ENCODE measurements around the gene TNFSF15. TPM values are rescaled to one million over a fixed set of nuclear protein-coding genes. Genes with fewer than 3 reads are reported as not detected.
A peak's percentile ranks its signal among the peaks of the same experiment; 100 is the strongest.

The TNFSF15 gene
- total and polyA plus RNA-seq, 4 experiments from 2014 or later: 0.06 to 0.11 TPM; not detected in 2

GRCh38 chr9:114850871-114851270 is 45.0 kb upstream of the TNFSF15 start:
- ChIA-PET POLR2A (ENCODE audit: partially characterized antibody) (no interaction called here), CTCF (ENCODE audit: partially characterized antibody) (no interaction called here)
- Mint-ChIP-seq H3K27me3 (no peaks in the 10 kb centered on the region), H3K9me3 (peaks cover 0 to 3% (median 0%) of the 10 kb centered on the region in 8 donors), H3K36me3 (no peaks in the 10 kb centered on the region), H3K4me3 (no peak overlapping the region), H3K27ac (no peak overlapping the region), H3K4me1 (peaks cover 0 to 15% (median 10%) of the 10 kb centered on the region in 4 donors)
- H3K4me1 ChIP-seq (ENCODE audit: insufficient read depth, low read length): peaks cover 4% of the 10 kb centered on the region
- H3K4me3 ChIP-seq (ENCODE audit: low read length in 2 of 2): no peak overlapping the region
- DNase-seq: no peak
- H3K27me3 ChIP-seq (ENCODE audit: insufficient read depth, low read length): no peaks in the 10 kb centered on the region
- intact Hi-C loops (cut with micrococcal nuclease): no loop called here
- H3K27ac ChIP-seq (ENCODE audit: low read depth, low read length): no peak overlapping the region
- H3K36me3 ChIP-seq (ENCODE audit: insufficient read depth, low read length): no peaks in the 10 kb centered on the region
- no peaks in the 10 kb centered on the region for H3K9me3 ChIP-seq (ENCODE audit: control insufficient read depth in 1 of 2, low read length in 2 of 2)

- intact Hi-C loops (cut with micrococcal nuclease): no loop called here
- CTCF ChIA-PET (ENCODE audit: partially characterized antibody): no interaction called here
- no peaks in the 10 kb centered on the region for H3K36me3 ChIP-seq (ENCODE audit: insufficient read depth, low read length)
These were observed 43.6 kb upstream of the TNFSF15 start for GRCh38 chr9:114849450-114849849.

GRCh38 chr9:114847492-114848417 is 41.9 kb upstream of the TNFSF15 start:
- no peak for DNase-seq
- Histone ChIP-seq H3K4me1 (ENCODE audit: insufficient read depth, low read length) (peaks cover 13% of the 10 kb centered on the region), H3K4me3 (ENCODE audit: low read length in 2 of 2) (no peak overlapping the region), H3K27ac (ENCODE audit: low read depth, low read length) (no peak overlapping the region), H3K9me3 (ENCODE audit: control insufficient read depth in 1 of 2, low read length in 2 of 2) (no peaks in the 10 kb centered on the region), H3K36me3 (ENCODE audit: insufficient read depth, low read length) (no peaks in the 10 kb centered on the region), H3K27me3 (ENCODE audit: insufficient read depth, low read length) (no peaks in the 10 kb centered on the region)
- Mint-ChIP-seq H3K4me1 (peaks cover 0 to 20% (median 9%) of the 10 kb centered on the region in 4 donors), H3K27me3 (no peaks in the 10 kb centered on the region), H3K9me3 (peaks cover 0 to 3% (median 0%) of the 10 kb centered on the region in 8 donors), H3K36me3 (no peaks in the 10 kb centered on the region), H3K27ac (no peak overlapping the region), H3K4me3 (no peak overlapping the region)
- ChIA-PET POLR2A (ENCODE audit: partially characterized antibody) (interaction anchor here (1.1 kb wide), 1 partner anchor 83 kb away, joined by 4 read pairs; the partner anchor contains the start of gene TNFSF8), CTCF (ENCODE audit: partially characterized antibody) (interaction anchor here (0.5 to 1.0 kb wide), 2 partner anchors 14 to 253 kb away, joined by 3 to 4 read pairs; no protein-coding TSS in a partner anchor)
- intact Hi-C loops (cut with micrococcal nuclease): no loop called here

More at GRCh38 chr9:114849450-114849849, 43.6 kb upstream of the TNFSF15 start:
- Mint-ChIP-seq H3K4me1 (peaks cover 0 to 15% (median 10%) of the 10 kb centered on the region in 4 donors), H3K36me3 (no peaks in the 10 kb centered on the region), H3K27me3 (no peaks in the 10 kb centered on the region), H3K4me3 (no peak overlapping the region), H3K9me3 (peaks cover 0 to 3% (median 0%) of the 10 kb centered on the region in 8 donors), H3K27ac (peak overlapping the region in 1 of 7 donors; percentile 51)
- POLR2A ChIA-PET (ENCODE audit: partially characterized antibody): interaction anchor here (0.6 kb wide), 1 partner anchor 410 kb away, joined by 3 read pairs; no protein-coding TSS in a partner anchor
- DNase-seq: no peak
- Histone ChIP-seq H3K27ac (ENCODE audit: low read depth, low read length) (no peak overlapping the region), H3K4me1 (ENCODE audit: insufficient read depth, low read length) (peaks cover 12% of the 10 kb centered on the region), H3K4me3 (ENCODE audit: low read length in 2 of 2) (no peak overlapping the region), H3K27me3 (ENCODE audit: insufficient read depth, low read length) (no peaks in the 10 kb centered on the region), H3K9me3 (ENCODE audit: control insufficient read depth in 1 of 2, low read length in 2 of 2) (no peaks in the 10 kb centered on the region)

GRCh38 chr9:114845373-114845772 is 39.5 kb upstream of the TNFSF15 start:
- intact Hi-C loops (cut with micrococcal nuclease): no loop called here
- no peaks in the 10 kb centered on the region for H3K9me3 Mint-ChIP-seq
- Histone ChIP-seq H3K4me1 (ENCODE audit: insufficient read depth, low read length) (peaks cover 13% of the 10 kb centered on the region), H3K27me3 (ENCODE audit: insufficient read depth, low read length) (no peaks in the 10 kb centered on the region), H3K27ac (ENCODE audit: low read depth, low read length) (no peak overlapping the region), H3K4me3 (ENCODE audit: low read length in 2 of 2) (no peak overlapping the region), H3K36me3 (ENCODE audit: insufficient read depth, low read length) (no peaks in the 10 kb centered on the region), H3K9me3 (ENCODE audit: control insufficient read depth in 1 of 2, low read length in 2 of 2) (no peaks in the 10 kb centered on the region)
- H3K36me3 Mint-ChIP-seq: no peaks in the 10 kb centered on the region
- no peak overlapping the region for H3K27ac Mint-ChIP-seq
- H3K4me1 Mint-ChIP-seq: peaks cover 0 to 10% (median 2%) of the 10 kb centered on the region in 4 donors
- ChIA-PET CTCF (ENCODE audit: partially characterized antibody) (no interaction called here), POLR2A (ENCODE audit: partially characterized antibody) (no interaction called here)
- no peak for DNase-seq
- no peak overlapping the region for H3K4me3 Mint-ChIP-seq
- peaks cover 0 to 1% of the 10 kb centered on the region in 2 donors for H3K27me3 Mint-ChIP-seq

GRCh38 chr9:114844766-114845165 is 38.9 kb upstream of the TNFSF15 start:
- no peaks in the 10 kb centered on the region for H3K9me3 ChIP-seq (ENCODE audit: control insufficient read depth in 1 of 2, low read length in 2 of 2)
- no peaks in the 10 kb centered on the region for H3K9me3 Mint-ChIP-seq
- H3K4me3 Mint-ChIP-seq: no peak overlapping the region
- DNase-seq: peak in 4 of 5 donors; percentile 0 to 24 (median 6)
- H3K36me3 ChIP-seq (ENCODE audit: insufficient read depth, low read length): no peaks in the 10 kb centered on the region
- peaks cover 0 to 10% (median 2%) of the 10 kb centered on the region in 4 donors for H3K4me1 Mint-ChIP-seq
- no peak overlapping the region for H3K27ac ChIP-seq (ENCODE audit: low read depth, low read length)
- intact Hi-C loops (cut with micrococcal nuclease): no loop called here
- POLR2A ChIA-PET (ENCODE audit: partially characterized antibody): no interaction called here
- H3K4me3 ChIP-seq (ENCODE audit: low read length in 2 of 2): no peak overlapping the region
- H3K36me3 Mint-ChIP-seq: no peaks in the 10 kb centered on the region
- peaks cover 13% of the 10 kb centered on the region for H3K4me1 ChIP-seq (ENCODE audit: insufficient read depth, low read length)
- H3K27me3 ChIP-seq (ENCODE audit: insufficient read depth, low read length): no peaks in the 10 kb centered on the region
- CTCF ChIA-PET (ENCODE audit: partially characterized antibody): no interaction called here
- H3K27ac Mint-ChIP-seq: no peak overlapping the region
- H3K27me3 Mint-ChIP-seq: peaks cover 0 to 1% of the 10 kb centered on the region in 2 donors

- Histone ChIP-seq H3K4me3 (ENCODE audit: low read length in 2 of 2) (no peak overlapping the region), H3K36me3 (ENCODE audit: insufficient read depth, low read length) (no peaks in the 10 kb centered on the region), H3K4me1 (ENCODE audit: insufficient read depth, low read length) (no peaks in the 10 kb centered on the region), H3K27me3 (ENCODE audit: insufficient read depth, low read length) (no peaks in the 10 kb centered on the region), H3K27ac (ENCODE audit: low read depth, low read length) (no peak overlapping the region), H3K9me3 (ENCODE audit: control insufficient read depth in 1 of 2, low read length in 2 of 2) (no peaks in the 10 kb centered on the region)
- DNase-seq: no peak
- H3K27ac Mint-ChIP-seq: no peak overlapping the region
- H3K4me1 Mint-ChIP-seq: peaks cover 0 to 17% (median 4%) of the 10 kb centered on the region in 4 donors
- peaks cover 0 to 5% (median 0%) of the 10 kb centered on the region in 8 donors for H3K9me3 Mint-ChIP-seq
- H3K4me3 Mint-ChIP-seq: no peak overlapping the region
- POLR2A ChIA-PET (ENCODE audit: partially characterized antibody): interaction anchor here (0.9 kb wide), 1 partner anchor 18 kb away, joined by 3 read pairs; no protein-coding TSS in a partner anchor
- peaks cover 0 to 1% of the 10 kb centered on the region in 2 donors for H3K27me3 Mint-ChIP-seq
- CTCF ChIA-PET (ENCODE audit: partially characterized antibody): no interaction called here
- intact Hi-C loops (cut with micrococcal nuclease): no loop called here
- H3K36me3 Mint-ChIP-seq: no peaks in the 10 kb centered on the region
These were observed 32.1 kb upstream of the TNFSF15 start for GRCh38 chr9:114837923-114838322.

- H3K4me1 Mint-ChIP-seq: peaks cover 0 to 17% (median 4%) of the 10 kb centered on the region in 4 donors
- H3K9me3 Mint-ChIP-seq: peaks cover 0 to 5% (median 0%) of the 10 kb centered on the region in 8 donors
- DNase-seq: no peak
- Histone ChIP-seq H3K4me1 (ENCODE audit: insufficient read depth, low read length) (no peaks in the 10 kb centered on the region), H3K9me3 (ENCODE audit: control insufficient read depth in 1 of 2, low read length in 2 of 2) (no peaks in the 10 kb centered on the region), H3K4me3 (ENCODE audit: low read length in 2 of 2) (no peak overlapping the region), H3K36me3 (ENCODE audit: insufficient read depth, low read length) (no peaks in the 10 kb centered on the region), H3K27me3 (ENCODE audit: insufficient read depth, low read length) (no peaks in the 10 kb centered on the region), H3K27ac (ENCODE audit: low read depth, low read length) (no peak overlapping the region)
- intact Hi-C loops (cut with micrococcal nuclease): no loop called here
- no peaks in the 10 kb centered on the region for H3K36me3 Mint-ChIP-seq
- peaks cover 0 to 1% of the 10 kb centered on the region in 2 donors for H3K27me3 Mint-ChIP-seq
- H3K27ac Mint-ChIP-seq: peak overlapping the region in 1 of 7 donors; percentile 24
- CTCF ChIA-PET (ENCODE audit: partially characterized antibody): no interaction called here
- H3K4me3 Mint-ChIP-seq: no peak overlapping the region
- POLR2A ChIA-PET (ENCODE audit: partially characterized antibody): no interaction called here
These were observed 30.9 kb upstream of the TNFSF15 start for GRCh38 chr9:114836769-114837168.
